HG03342 (cell line): ENCODE measurements around the gene GALNT7.
A peak's percentile ranks its signal among the peaks of the same experiment; 100 is the strongest.
"Not testable (repeated sequence)": the region's sequence is repeated elsewhere in the genome, so short reads cannot be mapped to it uniquely, and the experiment has no call there.

Experiments
- ATAC-seq: cut with Tn5 transposase; IDR thresholded peaks from one replicate; pipeline ENCODE4 v1.9.1; 2021; ENCODE audit warnings: mild to moderate bottlenecking, moderate library complexity; ENCODE audit not compliant: unreplicated experiment

Gene GALNT7, protein sequence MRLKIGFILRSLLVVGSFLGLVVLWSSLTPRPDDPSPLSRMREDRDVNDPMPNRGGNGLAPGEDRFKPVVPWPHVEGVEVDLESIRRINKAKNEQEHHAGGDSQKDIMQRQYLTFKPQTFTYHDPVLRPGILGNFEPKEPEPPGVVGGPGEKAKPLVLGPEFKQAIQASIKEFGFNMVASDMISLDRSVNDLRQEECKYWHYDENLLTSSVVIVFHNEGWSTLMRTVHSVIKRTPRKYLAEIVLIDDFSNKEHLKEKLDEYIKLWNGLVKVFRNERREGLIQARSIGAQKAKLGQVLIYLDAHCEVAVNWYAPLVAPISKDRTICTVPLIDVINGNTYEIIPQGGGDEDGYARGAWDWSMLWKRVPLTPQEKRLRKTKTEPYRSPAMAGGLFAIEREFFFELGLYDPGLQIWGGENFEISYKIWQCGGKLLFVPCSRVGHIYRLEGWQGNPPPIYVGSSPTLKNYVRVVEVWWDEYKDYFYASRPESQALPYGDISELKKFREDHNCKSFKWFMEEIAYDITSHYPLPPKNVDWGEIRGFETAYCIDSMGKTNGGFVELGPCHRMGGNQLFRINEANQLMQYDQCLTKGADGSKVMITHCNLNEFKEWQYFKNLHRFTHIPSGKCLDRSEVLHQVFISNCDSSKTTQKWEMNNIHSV

DNA sequence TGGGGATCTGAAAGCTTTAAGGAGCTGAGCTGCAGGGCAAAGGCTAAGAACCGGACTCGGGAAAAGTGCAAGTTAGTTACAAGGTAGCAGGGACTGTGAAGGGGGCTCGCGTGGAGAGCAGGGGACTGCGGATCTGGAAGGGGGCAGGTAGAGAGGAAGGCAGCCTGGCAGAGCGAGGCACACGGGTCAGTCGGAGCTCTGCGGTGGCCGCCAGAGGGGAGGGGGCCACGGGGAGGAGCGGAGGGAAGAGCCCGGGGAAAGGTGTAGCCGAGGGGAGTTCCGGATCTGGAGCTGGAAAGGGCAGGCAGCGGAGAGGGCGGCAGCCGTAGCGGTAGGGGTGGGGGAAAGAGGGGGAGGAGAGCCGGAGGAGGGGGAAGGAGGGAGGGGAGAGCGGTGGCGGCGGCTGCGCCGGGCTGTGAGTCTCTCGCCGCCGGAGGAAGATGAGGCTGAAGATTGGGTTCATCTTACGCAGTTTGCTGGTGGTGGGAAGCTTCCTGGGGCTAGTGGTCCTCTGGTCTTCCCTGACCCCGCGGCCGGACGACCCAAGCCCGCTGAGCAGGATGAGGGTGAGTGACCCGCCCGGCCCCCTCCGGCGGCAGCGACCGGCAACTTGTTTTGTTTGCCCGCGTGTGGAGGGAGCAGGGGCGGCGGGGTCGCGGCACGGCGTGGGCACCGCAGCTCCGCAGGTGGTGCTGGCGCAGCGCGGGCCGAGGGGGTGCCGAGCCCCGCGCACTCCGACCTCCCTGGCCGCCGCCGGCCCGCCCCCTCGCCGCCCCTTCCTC lies at the start of gene GALNT7:
Gene GALNT7 (plus strand): TSS at position 416 of the 782 bp plus-strand sequence. CDS start 25 bp downstream, at position 441.
- ATAC-seq: peak; percentile 32

DNA sequence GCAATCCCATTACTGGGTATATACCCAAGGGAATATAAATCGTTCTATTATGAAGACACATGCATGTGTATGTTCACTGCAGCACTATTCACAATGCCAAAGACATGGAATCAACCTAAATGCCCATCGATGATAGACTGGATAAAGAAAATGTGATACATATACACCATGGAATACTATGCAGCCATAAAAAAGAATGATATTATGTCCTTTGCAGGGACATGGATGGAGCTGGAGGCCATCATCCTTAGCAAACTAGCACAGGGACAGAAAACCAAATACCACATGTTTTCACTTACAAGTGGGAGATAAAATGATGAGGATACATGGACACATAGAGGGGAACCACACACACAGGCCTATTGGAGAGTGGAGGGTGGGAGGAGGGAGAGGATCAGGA lies 49.8 kb upstream of the GALNT7 start:
- ATAC-seq: not testable (repeated sequence)

DNA sequence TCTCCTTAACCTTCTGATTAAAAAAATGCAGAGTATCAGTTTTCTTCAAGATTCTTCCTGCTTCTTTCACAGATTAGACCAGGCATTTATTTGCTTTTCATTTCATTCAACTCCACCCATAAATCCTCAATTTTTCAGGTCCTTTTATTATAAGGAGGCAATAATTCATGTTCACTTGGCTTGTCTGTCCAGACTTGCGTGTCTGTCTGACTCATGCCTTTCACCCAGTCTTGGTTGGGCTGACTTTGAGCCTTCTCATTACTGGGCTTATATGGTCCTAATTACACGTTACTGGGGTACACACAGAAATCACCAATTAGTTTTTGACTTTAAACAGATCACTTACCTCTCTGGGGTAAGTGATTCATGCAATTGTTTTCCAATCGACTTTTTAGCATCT lies 48.8 kb upstream of the GALNT7 start:
- no peak for ATAC-seq

DNA sequence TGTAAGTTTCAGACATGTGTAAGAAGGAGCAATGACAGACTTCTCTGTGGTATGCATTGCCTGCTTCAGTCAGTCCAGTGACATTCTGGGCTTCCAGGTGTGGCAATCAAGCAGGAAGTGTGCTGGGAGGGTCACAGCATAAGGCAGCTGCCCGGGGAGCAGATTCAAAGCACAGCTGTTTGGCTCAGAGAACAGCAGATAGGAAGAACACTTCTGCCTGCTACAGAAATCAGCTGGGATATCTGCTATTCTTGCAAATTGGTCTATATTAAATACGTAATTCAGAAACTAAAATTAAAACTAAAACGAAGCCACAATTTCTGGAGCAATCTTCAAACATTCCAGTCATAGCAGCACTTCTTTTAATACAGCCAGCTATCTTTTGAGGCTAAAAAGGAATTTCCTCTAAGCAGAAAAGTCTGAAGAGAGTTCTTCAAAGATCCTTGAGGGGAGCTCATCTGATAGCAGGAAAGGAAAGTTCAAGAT lies 47.5 kb upstream of the GALNT7 start:
- ATAC-seq: peak; percentile 99

DNA sequence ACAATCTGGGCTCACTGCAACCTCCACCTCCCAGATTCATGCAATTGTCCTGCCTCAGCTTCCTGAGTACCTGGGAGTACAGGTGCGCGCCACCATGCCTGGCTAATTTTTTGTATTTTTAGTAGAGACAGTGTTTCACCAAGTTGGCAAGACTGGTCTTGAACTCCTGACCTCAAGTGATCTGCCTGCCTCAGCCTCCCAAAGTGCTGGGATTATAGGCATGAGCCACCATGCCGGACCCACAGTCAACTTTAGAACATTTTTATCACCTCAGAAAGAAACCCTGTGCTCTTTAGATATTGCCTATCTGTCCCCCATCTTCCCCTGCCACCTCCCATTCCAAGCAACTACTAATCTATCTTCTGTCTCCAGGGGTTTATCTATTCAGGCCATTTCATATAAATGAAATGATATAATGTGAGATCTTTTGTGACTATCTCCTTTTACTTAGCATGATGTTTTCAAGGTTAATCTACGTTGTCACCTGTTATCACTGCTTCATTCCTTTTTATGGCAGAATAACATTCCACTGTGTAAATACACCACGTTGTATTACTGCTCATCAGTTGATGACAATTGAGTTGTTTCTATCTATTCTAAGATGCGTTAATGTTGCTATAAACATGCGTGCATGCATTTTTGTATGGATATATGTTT lies 44.3 kb upstream of the GALNT7 start:
- no peak for ATAC-seq

DNA sequence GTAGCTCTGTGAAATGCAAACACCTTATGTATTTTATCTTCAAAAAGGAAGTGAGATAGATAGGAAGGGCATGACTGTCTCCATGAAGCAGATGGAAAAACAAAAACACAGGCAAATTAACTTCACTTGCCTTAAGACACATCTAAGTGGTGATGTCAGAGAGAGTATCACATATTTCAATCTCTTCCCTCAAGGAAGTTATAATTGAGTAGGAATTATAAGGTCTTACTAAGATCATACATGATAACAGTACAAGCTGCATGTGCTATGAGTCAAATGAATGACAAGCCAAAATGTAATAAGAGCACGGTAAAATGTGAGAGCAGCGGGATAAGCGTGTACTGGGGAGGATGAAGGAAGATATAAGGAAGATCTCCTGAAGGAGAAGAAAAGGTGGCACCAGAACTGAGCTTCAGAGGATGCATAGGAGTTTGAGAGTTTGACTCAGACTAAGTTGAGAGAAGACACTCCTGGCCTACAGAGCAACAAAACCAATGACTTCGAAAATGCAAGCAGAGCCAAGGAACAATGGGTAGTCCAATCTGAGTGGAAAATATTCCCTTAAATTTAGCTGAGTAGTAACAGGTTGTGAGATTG lies 43.3 kb upstream of the GALNT7 start:
- ATAC-seq: no peak

DNA sequence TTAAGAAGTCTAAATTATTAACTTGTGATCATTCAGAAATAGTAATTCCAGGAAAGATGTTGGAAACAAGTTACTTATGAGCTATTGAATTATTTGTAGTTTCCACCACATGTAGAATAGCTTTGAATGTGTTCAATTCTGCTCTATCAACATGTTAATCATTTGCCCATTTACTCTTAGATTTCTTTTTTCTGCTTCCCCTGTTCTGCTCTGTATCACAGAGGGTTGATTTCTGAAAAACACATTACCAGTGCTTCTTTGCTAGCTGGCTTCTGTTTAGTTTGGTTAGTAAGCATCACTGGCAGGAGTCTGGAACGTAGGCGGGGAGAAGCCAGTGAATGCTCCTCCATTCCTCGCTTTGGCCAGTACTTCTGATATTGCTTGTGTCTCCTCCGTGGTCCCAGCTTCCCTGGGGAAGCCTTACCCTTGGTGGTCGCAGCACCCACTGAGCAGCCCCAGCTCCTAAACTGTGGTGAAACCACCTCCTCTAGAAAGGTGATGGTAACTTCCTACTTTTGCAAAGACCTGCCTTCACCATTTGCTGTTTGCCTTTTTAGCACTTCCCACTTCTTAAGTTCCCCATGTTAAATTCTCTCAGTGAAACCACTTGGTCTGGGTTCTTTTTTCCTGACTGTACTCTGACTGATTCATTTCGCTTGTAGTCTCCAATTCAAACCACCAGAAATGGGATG lies 40.3 kb upstream of the GALNT7 start:
- ATAC-seq: no peak

DNA sequence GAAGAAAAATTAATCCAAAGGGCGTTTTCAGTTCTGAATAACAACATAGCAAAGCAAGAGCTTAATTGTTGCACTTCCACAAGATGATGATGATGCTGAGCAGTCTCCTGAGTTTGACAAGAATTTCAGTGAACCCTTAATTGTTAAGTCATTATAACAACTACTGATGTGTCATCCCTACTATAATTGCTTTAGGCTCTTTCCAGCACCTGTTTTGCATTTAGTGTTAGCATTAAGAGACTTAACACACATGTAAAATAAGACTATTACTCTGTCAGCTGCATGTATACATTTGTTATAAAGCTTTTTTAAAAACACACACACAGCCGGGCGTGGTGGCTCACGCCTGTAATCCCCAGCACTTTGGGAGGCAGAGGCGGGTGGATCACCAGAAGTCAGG lies 37.9 kb upstream of the GALNT7 start:
- ATAC-seq: no peak

DNA sequence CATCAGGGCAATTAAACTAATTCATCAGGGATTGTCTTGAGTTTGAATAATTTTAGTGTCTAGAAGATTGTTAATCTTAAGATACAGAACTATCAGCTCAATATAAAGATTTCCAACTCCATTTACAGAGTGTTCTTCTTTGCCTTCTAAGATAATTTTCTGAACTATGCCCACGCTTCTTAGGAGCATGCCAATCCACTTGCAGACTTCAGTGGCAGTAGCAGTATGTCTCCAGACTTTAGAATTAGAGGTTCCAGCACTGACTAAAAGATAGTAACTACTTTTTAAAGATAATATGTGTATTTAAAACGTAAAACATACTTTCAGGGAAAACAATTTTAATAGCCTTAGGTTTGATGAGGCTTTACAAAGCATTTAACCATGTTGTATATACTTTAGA lies 34.2 kb upstream of the GALNT7 start:
- no peak for ATAC-seq

DNA sequence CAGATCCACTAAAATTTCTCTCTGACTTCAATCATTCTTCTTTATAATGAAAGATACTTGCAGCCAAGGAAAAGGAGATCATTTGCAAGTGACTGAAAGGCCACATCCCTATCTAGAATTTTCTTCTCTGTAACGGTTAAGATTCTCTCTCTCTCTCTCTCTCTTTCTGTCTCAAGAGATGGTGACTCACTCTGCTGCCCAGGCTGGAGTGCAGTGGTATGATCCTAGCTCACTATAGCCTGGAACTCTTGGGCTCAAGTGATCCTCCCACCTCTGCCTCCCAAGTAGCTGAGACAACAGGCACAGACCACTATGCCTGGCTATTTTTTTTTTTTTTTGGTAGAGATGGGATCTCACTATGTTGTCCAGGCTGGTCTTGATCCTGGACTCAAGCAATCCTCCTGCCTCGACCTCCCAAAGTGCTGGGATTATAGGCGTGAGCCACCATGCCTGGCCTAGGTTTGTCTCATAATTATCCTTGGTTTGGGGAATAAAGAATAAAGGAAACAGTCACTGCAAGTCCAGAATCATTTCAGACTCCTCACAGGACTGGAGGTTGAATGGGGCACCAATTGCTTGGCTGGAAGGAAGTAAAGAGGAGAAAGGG lies 33.3 kb upstream of the GALNT7 start:
- ATAC-seq: no peak

DNA sequence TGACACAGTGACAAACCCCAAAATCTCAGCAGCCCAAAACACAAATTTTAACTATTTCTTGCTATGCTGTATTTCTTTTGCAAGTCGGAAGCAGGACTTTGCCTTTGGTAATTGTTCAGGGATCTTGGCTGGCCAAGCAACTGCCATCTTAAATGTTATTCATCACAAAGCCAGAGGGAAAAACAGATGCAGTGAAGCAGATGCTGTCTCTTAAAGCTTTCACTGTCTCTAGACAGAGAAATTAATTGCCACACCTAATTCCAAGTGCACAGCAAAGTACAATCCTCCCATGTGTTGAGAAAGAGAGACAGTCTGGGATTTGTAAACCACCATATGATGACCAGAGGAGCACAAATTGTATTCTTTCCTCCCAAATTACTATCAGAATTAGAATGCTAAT lies 30.0 kb upstream of the GALNT7 start:
- no peak for ATAC-seq

DNA sequence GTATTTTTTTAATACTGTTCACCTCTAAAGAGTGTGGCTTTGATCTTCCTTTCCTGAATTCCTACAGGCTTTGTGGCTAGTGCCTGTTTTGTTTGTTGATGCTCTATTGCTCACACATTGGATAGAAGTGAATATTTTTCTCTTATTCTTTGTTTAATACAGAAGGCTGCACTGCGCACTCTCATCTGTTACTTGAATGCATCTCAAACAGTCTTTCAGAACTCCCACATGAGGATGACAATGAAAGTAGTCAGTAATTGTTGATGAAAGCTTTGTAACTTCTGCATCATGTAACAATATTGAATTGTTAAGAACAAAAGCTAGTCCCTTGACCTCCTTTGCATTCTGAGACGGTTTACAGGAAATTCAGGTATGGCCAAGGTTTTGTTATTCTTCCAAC lies 29.1 kb upstream of the GALNT7 start:
- ATAC-seq: no peak

DNA sequence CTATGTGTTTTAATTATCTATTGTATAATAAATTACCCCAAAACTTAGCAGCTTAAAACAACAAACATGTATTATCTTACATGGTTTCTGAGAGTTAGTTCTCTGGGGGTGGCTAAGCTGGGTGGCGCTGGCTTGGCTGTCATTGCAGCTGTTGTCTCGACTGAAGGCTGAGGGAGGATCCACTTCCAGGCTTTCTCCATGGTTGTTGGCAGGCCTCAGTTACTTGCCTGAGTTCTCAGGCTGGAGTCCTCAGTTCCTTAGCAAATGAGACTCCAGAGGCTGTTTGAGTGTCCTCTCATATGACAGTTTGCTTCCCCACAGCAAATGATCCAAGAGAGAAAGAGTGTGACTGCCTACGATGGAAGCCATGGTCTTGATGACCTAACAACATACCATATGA lies 23.5 kb upstream of the GALNT7 start:
- no peak for ATAC-seq

DNA sequence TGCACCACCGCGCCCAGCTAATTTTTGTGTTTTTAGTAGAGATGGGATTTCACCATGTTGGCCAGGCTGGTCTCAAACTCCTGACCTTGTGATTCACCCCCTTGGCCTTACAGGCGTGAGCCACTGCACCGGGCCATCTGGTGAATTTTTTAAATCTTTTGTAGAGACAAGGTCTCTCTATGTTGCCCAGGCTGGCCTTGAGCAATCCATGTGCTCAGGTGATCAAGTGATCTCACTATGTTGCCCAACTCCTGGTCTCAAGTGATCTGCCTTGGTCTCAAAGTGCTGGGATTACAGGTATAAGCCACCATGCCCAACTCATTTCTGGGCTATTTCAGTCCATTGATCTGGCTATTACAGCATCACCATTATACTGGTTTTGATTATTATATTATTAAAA lies 22.2 kb upstream of the GALNT7 start:
- ATAC-seq: no peak

DNA sequence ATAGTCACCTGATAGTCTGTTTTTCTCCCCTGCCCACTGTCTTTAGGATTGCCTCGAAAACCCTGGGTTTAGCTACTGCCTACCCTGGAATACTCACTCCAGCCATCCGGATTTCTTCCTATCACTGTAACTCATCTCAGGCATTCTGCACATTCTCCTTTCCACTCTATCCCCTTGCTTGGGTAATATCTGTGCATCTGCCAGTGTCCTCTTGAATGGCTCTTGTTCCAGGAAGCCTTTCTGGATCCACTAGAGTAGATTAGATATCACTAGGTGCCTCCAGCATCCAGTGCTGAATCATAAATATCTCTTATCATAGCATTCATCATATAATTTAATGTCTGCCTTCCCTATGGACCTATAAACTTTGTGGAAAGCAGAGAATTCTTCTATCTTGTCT lies 17.1 kb upstream of the GALNT7 start:
- ATAC-seq: no peak

DNA sequence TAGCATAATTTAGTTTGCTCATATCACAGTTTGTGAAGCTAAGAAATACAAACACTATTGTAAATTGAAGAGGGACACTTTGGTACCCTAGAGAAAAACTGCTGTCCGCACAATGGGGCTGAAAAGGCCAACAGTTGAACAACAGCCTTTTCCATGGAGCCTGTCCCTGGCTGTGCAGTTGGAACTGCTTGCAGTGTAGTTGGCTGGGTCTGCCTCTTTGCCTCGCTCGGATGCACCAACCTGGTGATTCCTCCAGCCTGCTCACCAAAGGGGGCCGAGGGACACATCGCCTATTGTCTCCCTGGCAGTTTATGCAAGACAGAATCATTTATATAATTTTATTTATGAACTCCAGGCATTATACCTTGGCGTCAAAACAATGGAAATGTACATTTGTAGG lies 16.5 kb upstream of the GALNT7 start:
- ATAC-seq: no peak

DNA sequence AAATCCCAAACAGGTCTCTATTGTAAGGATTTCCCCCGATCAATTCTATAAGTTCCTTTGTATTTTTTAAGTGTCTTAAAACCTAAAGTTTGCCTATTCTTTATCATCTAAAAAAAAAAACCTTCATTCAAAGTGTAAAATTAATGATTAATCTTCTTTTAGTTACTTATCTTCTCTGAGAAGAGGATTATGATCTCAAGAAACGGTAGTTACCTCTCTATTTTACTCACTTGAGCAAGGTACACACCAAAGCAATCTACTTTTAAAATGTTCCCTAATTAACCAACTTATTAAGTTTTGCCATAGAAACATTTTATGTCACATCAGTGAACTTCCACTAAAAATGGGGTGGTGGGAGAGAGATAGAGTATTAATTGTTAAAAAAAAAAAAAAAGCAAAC lies 15.2 kb upstream of the GALNT7 start:
- no peak for ATAC-seq

DNA sequence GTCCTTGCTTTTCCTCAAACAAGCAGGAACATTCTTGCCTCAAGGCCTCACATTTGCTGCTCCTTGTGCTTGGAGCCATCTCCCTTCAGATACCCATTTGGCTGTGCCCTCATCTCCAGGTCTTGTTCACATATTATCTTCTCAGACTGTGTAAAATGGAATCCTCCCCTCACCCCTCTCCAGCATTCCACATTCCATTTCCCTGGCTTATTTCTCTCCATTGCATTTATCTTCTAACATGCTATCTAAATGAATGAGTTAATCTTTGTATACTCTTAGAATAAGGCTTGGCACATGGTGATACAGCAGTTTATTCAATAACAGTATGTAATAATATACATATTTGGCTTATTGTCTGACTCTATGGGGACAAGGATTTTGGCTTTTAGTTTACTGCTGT lies 8.8 kb upstream of the GALNT7 start:
- ATAC-seq: no peak

DNA sequence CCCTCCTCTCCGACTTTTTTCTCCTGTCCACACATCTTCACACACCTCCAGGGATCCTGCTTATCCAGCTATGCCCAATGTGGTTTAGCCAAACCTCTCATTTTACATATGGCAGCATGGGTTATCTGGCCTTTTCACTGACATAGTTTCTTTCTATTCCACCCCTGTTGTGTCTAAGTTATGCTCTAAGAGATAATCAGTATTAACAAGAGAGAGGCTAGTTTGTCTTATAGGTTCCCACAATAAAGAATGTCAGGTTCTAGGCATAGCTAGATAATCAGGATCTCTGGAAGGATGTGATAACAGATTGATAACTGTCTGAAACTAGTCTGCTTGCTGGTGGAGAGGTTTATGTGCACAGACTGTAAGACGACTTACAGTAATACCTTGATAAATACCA lies 7.7 kb upstream of the GALNT7 start:
- ATAC-seq: no peak

DNA sequence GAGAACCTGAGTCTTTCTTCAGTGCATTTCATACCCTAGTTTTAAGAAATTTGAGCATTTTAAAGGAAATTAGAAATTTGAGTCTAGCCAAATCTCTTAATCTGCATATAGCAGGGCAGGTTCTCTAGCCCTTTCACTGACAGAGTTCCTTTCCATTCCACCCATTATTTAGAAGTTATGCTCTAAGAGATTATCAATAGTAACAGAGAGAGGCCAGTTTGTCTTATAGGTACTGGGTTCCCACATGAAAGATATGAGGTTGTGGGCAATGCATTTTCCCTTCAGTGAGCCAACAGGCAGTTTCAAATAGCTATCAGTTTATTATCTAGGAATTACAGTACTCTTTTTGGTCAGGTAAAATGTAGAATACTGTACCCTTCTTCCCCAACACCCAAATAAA lies 7.3 kb upstream of the GALNT7 start:
- no peak for ATAC-seq
